Mononuclear cell (primary cell): ENCODE results near the gene GRAMD1B. TPM values are rescaled to one million over a fixed set of nuclear protein-coding genes. Genes with fewer than 3 reads are reported as not detected.
"Not testable (repeated sequence)": the region's sequence is repeated elsewhere in the genome, so short reads cannot be mapped to it uniquely, and the experiment has no call there.

Experiments used
- H3K27me3 ChIP-seq: 2 replicates; pipeline ENCODE4 v1.6.0; 2011; ENCODE audit warnings: low read length, control low read depth; ENCODE audit not compliant: insufficient read depth
- H3K4me1 ChIP-seq: 2 replicates; pipeline ENCODE4 v1.5.1; 2011; ENCODE audit warnings: mild to moderate bottlenecking, low read length, control low read depth; ENCODE audit not compliant: insufficient read depth
- H3K4me3 ChIP-seq: 2 replicates; pipeline ENCODE4 v1.5.1; 2011; ENCODE audit warnings: mild to moderate bottlenecking, low read length, moderate library complexity
- H3K9me3 ChIP-seq: 2 replicates; pipeline ENCODE4 v1.5.1; 2011; ENCODE audit warnings: low read depth, mild to moderate bottlenecking, control low read depth, low read length
- total RNA-seq: library from RNA; depleted of rRNA; stranded (reverse); fragments of >200 nt; gene quantifications from one replicate; pipeline ENCODE4 v1.2.3, GENCODE V29; 2012

The GRAMD1B gene
- total RNA-seq, 1 donor = 7.1 TPM

GRCh38 chr11:123450623-123451022 is 20.6 kb downstream of the GRAMD1B start:
- no peaks in the 10 kb centered on the region for H3K27me3 ChIP-seq
- peaks cover 34% of the 10 kb centered on the region for H3K4me1 ChIP-seq
- no peak overlapping the region for H3K4me3 ChIP-seq
- no peaks in the 10 kb centered on the region for H3K9me3 ChIP-seq

DNA sequence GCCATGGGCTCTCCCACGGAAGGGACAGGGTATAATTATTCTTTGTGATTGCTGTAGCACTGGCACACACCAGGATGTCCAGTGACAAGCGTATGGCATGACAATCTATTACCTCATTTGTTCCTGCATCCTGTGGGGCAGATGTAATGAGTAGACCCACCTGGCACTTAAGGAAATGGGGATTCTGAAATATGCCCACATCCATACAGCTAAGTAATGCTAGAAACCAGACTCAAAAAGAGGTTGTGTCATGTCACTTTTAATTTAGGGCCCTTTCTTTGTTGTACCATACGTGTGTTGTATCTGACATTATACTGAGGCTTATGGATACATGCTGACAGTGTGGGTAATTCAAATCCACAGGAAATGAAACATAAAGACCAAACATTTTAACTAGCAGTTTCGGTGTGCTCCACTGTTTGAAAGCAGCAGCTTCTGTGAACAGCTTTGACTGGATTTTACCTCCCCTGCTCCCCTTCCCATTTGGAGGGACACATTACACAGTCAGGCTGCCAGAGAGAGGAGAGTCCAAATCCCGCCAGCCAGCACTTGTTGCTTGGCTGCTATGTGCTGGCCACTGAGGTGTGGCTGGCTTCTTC is 21.2 kb downstream of the GRAMD1B start:
- Histone ChIP-seq H3K4me1 (peaks cover 37% of the 10 kb centered on the region), H3K9me3 (no peaks in the 10 kb centered on the region), H3K4me3 (no peak overlapping the region), H3K27me3 (no peaks in the 10 kb centered on the region)

DNA sequence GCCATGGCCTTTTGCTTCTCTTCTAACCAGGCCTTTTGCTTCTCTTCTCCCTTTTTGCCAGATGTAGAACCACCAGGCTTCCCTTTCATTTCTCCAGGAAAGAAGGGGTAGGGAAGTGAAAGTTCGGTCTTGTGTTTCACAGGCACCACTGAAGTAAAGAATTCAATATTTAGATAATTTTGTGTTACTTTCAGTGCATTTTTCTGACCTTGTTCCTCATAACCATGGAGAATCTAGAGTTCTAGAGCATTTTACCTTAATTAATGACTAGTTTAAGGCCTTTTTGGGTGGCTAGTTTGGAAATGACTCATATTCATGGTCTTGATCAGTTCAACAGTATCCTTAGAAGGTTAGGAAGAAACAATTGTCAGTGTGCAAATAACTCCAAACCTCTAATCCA is 22.7 kb downstream of the GRAMD1B start:
- Histone ChIP-seq H3K4me3 (no peak overlapping the region), H3K4me1 (peaks cover 52% of the 10 kb centered on the region), H3K9me3 (no peaks in the 10 kb centered on the region), H3K27me3 (no peaks in the 10 kb centered on the region)

DNA sequence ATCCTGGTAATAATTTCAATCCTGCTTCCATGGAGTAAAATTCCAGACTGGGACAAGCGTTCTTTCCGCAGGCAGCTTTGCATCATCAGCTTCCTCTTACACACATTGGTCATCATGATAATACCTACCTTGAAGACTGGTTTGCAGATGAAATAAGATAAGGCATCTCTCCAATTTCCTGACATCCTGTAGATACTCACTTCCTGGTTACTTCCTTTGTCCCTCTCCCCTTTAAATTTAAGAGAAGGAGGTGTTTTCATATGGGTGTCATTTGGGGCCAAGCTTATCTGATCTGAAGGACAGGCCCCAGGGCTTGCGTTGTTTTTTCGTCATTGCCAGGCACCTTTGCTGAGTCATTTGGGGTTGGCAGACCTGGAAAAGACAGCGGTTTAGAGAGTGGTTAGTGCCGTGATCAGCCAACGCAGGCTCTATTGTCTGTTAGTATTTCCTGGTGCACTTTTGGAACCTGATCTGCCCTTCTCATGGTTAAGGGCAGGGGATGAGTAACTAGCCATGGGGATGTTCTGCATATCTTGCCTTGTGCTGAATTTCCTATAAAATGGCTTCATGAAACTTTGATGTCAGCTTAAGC is 24.1 kb downstream of the GRAMD1B start:
- Histone ChIP-seq H3K9me3 (no peaks in the 10 kb centered on the region), H3K4me3 (no peak overlapping the region), H3K4me1 (peaks cover 57% of the 10 kb centered on the region), H3K27me3 (no peaks in the 10 kb centered on the region)

DNA sequence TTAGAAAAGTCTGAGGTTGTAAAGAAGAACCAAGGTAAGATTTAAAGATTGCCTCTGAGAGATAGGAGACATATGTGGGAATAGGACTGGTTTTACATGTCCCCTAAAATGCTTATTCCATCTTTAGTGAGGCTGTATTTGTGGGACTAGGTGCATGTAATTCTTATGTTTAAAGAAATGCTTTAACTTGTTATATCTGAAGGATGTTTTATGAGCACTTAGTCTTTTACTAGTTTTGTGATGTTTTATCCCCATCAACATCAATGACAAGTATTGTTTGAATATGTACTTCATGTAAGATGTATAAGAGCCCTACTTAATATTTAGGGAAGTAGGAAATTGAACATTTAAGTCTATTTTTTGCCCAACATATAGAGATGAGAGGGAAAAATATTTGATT is 24.7 kb downstream of the GRAMD1B start:
- no peak overlapping the region for H3K4me3 ChIP-seq
- no peaks in the 10 kb centered on the region for H3K9me3 ChIP-seq
- H3K4me1 ChIP-seq = peaks cover 57% of the 10 kb centered on the region
- no peaks in the 10 kb centered on the region for H3K27me3 ChIP-seq

- not testable (repeated sequence) for H3K27me3 ChIP-seq, H3K9me3 ChIP-seq, H3K4me3 ChIP-seq
- H3K4me1 ChIP-seq = peaks cover 56% of the 10 kb centered on the region
Measured at GRCh38 chr11:123456448-123456847, 26.4 kb downstream of the GRAMD1B start.

- Histone ChIP-seq H3K9me3 (no peaks in the 10 kb centered on the region), H3K4me3 (no peak overlapping the region), H3K4me1 (peaks cover 48% of the 10 kb centered on the region), H3K27me3 (no peaks in the 10 kb centered on the region)
Measured at GRCh38 chr11:123457187-123457770, 27.2 kb downstream of the GRAMD1B start.

DNA sequence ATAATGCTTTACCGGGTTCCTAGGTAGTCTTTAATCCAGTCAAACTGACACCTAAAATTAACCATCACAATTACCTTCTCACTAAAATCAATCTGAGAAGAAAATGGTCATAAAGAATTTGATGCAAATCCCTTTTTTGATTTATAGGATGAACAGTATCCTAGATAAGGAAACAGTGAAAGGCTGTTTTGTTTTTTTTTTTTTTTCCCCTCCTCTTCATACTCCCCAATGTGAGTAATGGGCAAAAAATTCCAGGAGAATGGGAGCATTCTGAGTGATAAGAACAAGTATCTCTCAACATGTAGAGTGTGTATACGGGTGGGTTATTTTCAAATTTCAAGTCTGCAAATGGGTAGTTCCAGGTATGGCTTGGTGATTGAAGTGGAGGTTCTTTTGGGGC is 28.4 kb downstream of the GRAMD1B start:
- Histone ChIP-seq H3K27me3 (no peaks in the 10 kb centered on the region), H3K4me1 (peaks cover 35% of the 10 kb centered on the region), H3K4me3 (no peak overlapping the region), H3K9me3 (no peaks in the 10 kb centered on the region)

- no peaks in the 10 kb centered on the region for H3K27me3 ChIP-seq
- no peaks in the 10 kb centered on the region for H3K9me3 ChIP-seq
- no peak overlapping the region for H3K4me3 ChIP-seq
- peaks cover 29% of the 10 kb centered on the region for H3K4me1 ChIP-seq
Measured at GRCh38 chr11:123460012-123460700, 30.1 kb downstream of the GRAMD1B start.

GRCh38 chr11:123461164-123461563 is 31.1 kb downstream of the GRAMD1B start:
- no peaks in the 10 kb centered on the region for H3K27me3 ChIP-seq

GRCh38 chr11:123465667-123466066 is 35.6 kb downstream of the GRAMD1B start:
- H3K9me3 ChIP-seq, H3K27me3 ChIP-seq, H3K4me3 ChIP-seq: not testable (repeated sequence)
- peaks cover 21% of the 10 kb centered on the region for H3K4me1 ChIP-seq

More at GRCh38 chr11:123461164-123461563, 31.1 kb downstream of the GRAMD1B start:
- peaks cover 36% of the 10 kb centered on the region for H3K4me1 ChIP-seq
- H3K4me3 ChIP-seq = no peak overlapping the region
- no peaks in the 10 kb centered on the region for H3K9me3 ChIP-seq

DNA sequence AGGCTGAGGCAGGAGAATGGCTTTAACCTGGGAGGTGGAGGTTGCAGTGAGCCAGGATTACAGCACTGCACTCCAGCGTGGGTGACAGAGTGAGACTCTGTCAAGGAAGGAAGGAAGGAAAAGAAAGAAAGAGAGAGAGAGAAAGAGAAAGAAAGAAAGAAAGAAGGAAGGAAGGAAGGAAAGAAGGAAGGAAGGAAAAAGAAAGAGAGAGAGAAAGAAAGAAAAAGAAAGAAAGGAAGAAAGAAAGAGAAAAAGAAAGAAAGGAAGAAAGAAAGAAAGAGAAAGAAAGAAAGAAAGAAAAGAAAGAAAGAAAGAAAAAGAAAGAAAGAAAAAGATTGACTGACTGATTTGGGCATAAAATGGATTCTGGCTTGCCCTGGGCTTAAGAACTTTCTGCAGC is 36.1 kb downstream of the GRAMD1B start:
- H3K4me1 ChIP-seq = peaks cover 23% of the 10 kb centered on the region
- not testable (repeated sequence) for H3K4me3 ChIP-seq

DNA sequence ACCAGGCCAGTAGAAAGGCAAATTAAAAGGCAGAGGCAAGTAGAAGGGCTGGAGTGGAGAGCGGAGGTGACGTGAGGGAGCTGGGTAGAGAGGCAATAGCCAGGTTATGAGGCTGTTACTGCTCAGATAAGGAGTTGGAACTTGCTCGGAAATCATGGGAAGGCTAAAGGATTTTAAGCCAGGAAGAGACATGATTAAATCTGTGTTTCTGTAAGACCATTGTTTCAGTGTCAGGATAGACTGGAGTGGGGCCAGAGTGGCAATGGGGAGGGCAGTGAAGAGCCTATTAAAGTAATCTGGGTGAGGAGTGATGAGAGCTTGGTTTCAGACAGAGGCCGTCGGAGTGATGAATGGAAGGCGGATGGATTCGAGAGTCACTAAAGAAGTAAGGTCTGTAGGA is 39.0 kb downstream of the GRAMD1B start:
- H3K27me3 ChIP-seq = no peaks in the 10 kb centered on the region
- H3K9me3 ChIP-seq = no peaks in the 10 kb centered on the region
- peaks cover 30% of the 10 kb centered on the region for H3K4me1 ChIP-seq
- H3K4me3 ChIP-seq = no peak overlapping the region

More for the DNA sequence above, 36.1 kb downstream of the GRAMD1B start:
- H3K9me3 ChIP-seq, H3K27me3 ChIP-seq: not testable (repeated sequence)

GRCh38 chr11:123469586-123469985 is 39.5 kb downstream of the GRAMD1B start:
- Histone ChIP-seq H3K27me3 (no peaks in the 10 kb centered on the region), H3K9me3 (no peaks in the 10 kb centered on the region), H3K4me3 (no peak overlapping the region), H3K4me1 (peaks cover 35% of the 10 kb centered on the region)

GRCh38 chr11:123470842-123471241 is 40.8 kb downstream of the GRAMD1B start:
- H3K9me3 ChIP-seq = no peaks in the 10 kb centered on the region
- peaks cover 31% of the 10 kb centered on the region for H3K4me1 ChIP-seq
- H3K27me3 ChIP-seq = no peaks in the 10 kb centered on the region
- H3K4me3 ChIP-seq = no peak overlapping the region
